HepG2 (cell line): ENCODE results near the gene ERFL. TPM values are rescaled to one million over a fixed set of nuclear protein-coding genes. Genes with fewer than 3 reads are reported as not detected.

Experiments used
- CEBPG ChIP-seq: IDR thresholded peaks from 2 replicates; pipeline ENCODE4 v1.6.1; 2016
- CHCHD3 ChIP-seq: sonication (generic); formaldehyde crosslinking; IDR thresholded peaks from 2 replicates; pipeline ENCODE4 v1.8.0; 2022; ENCODE audit warnings: mild to moderate bottlenecking, missing genetic modification reagents, moderate library complexity
- CHD4 ChIP-seq: fragments of 200-600 bp; sonication (generic); IDR thresholded peaks from 2 replicates; pipeline ENCODE4 v1.7.0; 2017; ENCODE audit warnings: mild to moderate bottlenecking, low read length, borderline replicate concordance
- CREB1 ChIP-seq, 2 experiments: fragments of 450-650 bp in 1 of 2; IDR thresholded peaks; 2 replicates each; pipeline ENCODE4 v1.6.1; 2016 to 2017; ENCODE audit warnings: control low read depth in 1 of 2, mild to moderate bottlenecking in 1 of 2, missing compliant biosample characterization in 1 of 2, missing genetic modification characterization in 1 of 2
- ETV5 ChIP-seq: IDR thresholded peaks from 2 replicates; pipeline ENCODE4 v1.6.1; 2018; ENCODE audit warnings: missing biosample characterization, missing genetic modification reagents, inconsistent platforms, borderline replicate concordance
- GABPA ChIP-seq, 2 experiments: IDR thresholded peaks; 2 replicates each; pipeline ENCODE4 v1.6.1; 2011 to 2016; ENCODE audit warnings: low read depth in 2 of 2, low read length in 1 of 2, missing biosample characterization in 1 of 2, missing genetic modification characterization in 1 of 2
- HNF4A ChIP-seq: sonication (generic); formaldehyde crosslinking; IDR thresholded peaks from 2 replicates; pipeline ENCODE4 v1.4.0; 2020; ENCODE audit warnings: missing genetic modification reagents
- KDM4B ChIP-seq: sonication (generic); formaldehyde crosslinking; IDR thresholded peaks from 2 replicates; pipeline ENCODE4 v1.4.0; 2020; ENCODE audit warnings: missing genetic modification reagents
- NR2C2 ChIP-seq: sonication (generic); formaldehyde crosslinking; IDR thresholded peaks from 2 replicates; pipeline ENCODE4 v1.4.0; 2020; ENCODE audit warnings: missing genetic modification reagents, mild to moderate bottlenecking, moderate library complexity, borderline replicate concordance
- PATZ1 ChIP-seq: sonication (generic); formaldehyde crosslinking; IDR thresholded peaks from 2 replicates; pipeline ENCODE4 v1.4.0; 2020; ENCODE audit warnings: missing genetic modification reagents
- PRDM4 ChIP-seq: sonication (generic); formaldehyde crosslinking; IDR thresholded peaks from 2 replicates; pipeline ENCODE4 v1.9.0; 2021; ENCODE audit warnings: missing genetic modification reagents, borderline replicate concordance
- RARA ChIP-seq: IDR thresholded peaks from 2 replicates; pipeline ENCODE4 v1.6.1; 2016; ENCODE audit warnings: missing genetic modification reagents, missing compliant biosample characterization
- REXO4 ChIP-seq: sonication (generic); formaldehyde crosslinking; IDR thresholded peaks from 2 replicates; pipeline ENCODE4 v1.8.0; 2022; ENCODE audit warnings: missing genetic modification reagents, mild to moderate bottlenecking, borderline replicate concordance
- SMC3 ChIP-seq: IDR thresholded peaks from 2 replicates; pipeline ENCODE4 v1.6.1; 2011; ENCODE audit warnings: low read length, improper control_type of control experiment
- ZBTB38 ChIP-seq: sonication (generic); formaldehyde crosslinking; IDR thresholded peaks from 2 replicates; pipeline ENCODE4 v1.5.1; 2020; ENCODE audit warnings: mild to moderate bottlenecking, missing genetic modification reagents
- ZNF326 ChIP-seq: sonication (generic); formaldehyde crosslinking; IDR thresholded peaks from 2 replicates; pipeline ENCODE4 v1.4.0; 2020; ENCODE audit warnings: missing genetic modification reagents, borderline replicate concordance
- ZNF367 ChIP-seq: sonication (generic); formaldehyde crosslinking; IDR thresholded peaks from 2 replicates; pipeline ENCODE4 v1.4.0; 2020; ENCODE audit warnings: missing genetic modification reagents, borderline replicate concordance
- ZNF619 ChIP-seq: sonication (generic); formaldehyde crosslinking; IDR thresholded peaks from 2 replicates; pipeline ENCODE4 v1.4.0; 2020; ENCODE audit warnings: mild to moderate bottlenecking, missing genetic modification reagents
- ZSCAN25 ChIP-seq: sonication (generic); formaldehyde crosslinking; IDR thresholded peaks from 2 replicates; pipeline ENCODE4 v1.8.0; 2022; ENCODE audit warnings: mild to moderate bottlenecking, missing genetic modification reagents
- polyA plus RNA-seq, 8 experiments: library from polyadenylated mRNA; depleted of rRNA in 3 of 8; stranded (reverse) in 7 of 8; unstranded in 1 of 8; fragments of >200 nt; fragmentation: Illumina TruSeq in 4 of 8; extraction: Trizol in 4 of 8; gene quantifications; 2 replicates each; pipeline versions ENCODE4 v1.2.1 to v1.2.3, GENCODE V29; 2011 to 2016; ENCODE audit warnings: low read depth in 4 of 8, missing spikeins in 1 of 8, mixed read lengths in 1 of 8; ENCODE audit not compliant: insufficient read depth in 1 of 8
- total RNA-seq, 5 experiments: library from RNA; depleted of rRNA; stranded (reverse); fragments of >200 nt; fragmentation: Illumina TruSeq; extraction: Trizol; gene quantifications; 2 replicates each; pipeline ENCODE4 v1.2.3, GENCODE V29; 2016; ENCODE audit warnings: low read depth in 1 of 5
- TF ChIP-seq, protein P1 (sequence below): sonication (generic); formaldehyde crosslinking; IDR thresholded peaks from 2 replicates; pipeline ENCODE4 v1.9.0; 2021; ENCODE audit warnings: mild to moderate bottlenecking, missing genetic modification reagents

Gene ERFL
- total and polyA plus RNA-seq, 2 of the 13 experiments (the other 11 are each of a cell fraction or from before 2014, with no cell fraction given), result not detected

- TF ChIP-seq, protein P1, sequence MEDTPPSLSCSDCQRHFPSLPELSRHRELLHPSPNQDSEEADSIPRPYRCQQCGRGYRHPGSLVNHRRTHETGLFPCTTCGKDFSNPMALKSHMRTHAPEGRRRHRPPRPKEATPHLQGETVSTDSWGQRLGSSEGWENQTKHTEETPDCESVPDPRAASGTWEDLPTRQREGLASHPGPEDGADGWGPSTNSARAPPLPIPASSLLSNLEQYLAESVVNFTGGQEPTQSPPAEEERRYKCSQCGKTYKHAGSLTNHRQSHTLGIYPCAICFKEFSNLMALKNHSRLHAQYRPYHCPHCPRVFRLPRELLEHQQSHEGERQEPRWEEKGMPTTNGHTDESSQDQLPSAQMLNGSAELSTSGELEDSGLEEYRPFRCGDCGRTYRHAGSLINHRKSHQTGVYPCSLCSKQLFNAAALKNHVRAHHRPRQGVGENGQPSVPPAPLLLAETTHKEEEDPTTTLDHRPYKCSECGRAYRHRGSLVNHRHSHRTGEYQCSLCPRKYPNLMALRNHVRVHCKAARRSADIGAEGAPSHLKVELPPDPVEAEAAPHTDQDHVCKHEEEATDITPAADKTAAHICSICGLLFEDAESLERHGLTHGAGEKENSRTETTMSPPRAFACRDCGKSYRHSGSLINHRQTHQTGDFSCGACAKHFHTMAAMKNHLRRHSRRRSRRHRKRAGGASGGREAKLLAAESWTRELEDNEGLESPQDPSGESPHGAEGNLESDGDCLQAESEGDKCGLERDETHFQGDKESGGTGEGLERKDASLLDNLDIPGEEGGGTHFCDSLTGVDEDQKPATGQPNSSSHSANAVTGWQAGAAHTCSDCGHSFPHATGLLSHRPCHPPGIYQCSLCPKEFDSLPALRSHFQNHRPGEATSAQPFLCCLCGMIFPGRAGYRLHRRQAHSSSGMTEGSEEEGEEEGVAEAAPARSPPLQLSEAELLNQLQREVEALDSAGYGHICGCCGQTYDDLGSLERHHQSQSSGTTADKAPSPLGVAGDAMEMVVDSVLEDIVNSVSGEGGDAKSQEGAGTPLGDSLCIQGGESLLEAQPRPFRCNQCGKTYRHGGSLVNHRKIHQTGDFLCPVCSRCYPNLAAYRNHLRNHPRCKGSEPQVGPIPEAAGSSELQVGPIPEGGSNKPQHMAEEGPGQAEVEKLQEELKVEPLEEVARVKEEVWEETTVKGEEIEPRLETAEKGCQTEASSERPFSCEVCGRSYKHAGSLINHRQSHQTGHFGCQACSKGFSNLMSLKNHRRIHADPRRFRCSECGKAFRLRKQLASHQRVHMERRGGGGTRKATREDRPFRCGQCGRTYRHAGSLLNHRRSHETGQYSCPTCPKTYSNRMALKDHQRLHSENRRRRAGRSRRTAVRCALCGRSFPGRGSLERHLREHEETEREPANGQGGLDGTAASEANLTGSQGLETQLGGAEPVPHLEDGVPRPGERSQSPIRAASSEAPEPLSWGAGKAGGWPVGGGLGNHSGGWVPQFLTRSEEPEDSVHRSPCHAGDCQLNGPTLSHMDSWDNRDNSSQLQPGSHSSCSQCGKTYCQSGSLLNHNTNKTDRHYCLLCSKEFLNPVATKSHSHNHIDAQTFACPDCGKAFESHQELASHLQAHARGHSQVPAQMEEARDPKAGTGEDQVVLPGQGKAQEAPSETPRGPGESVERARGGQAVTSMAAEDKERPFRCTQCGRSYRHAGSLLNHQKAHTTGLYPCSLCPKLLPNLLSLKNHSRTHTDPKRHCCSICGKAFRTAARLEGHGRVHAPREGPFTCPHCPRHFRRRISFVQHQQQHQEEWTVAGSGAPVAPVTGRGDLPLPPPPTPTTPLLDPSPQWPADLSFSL (CRISPR knock-in tag), result peak; percentile 99
- TF ChIP-seq ZNF619 (CRISPR knock-in tag), result 0 out of 2 replicates have a peak, but pooled peaks have one; percentile 58
- TF ChIP-seq PATZ1, result peak; percentile 26; the same call in 1 of the 2 replicates
- no peak for TF ChIP-seq CHCHD3 (CRISPR knock-in tag)
- peak; percentile 27; the same call in 1 of the 2 replicates for TF ChIP-seq ETV5 (CRISPR knock-in tag)
- no peak for TF ChIP-seq PRDM4 (CRISPR knock-in tag)
- TF ChIP-seq REXO4 (CRISPR knock-in tag), result no peak
- no peak for TF ChIP-seq ZNF367
- TF ChIP-seq ZBTB38 (CRISPR knock-in tag), result peak; percentile 61
- no peak for TF ChIP-seq KDM4B (CRISPR knock-in tag)
- TF ChIP-seq GABPA (IDR thresholded peaks at IDR 0.05; ENCODE audit: low read depth, low read length), result peak; percentile 21; the same call in 1 of the 2 replicates
- peak; percentile 77 for TF ChIP-seq GABPA (CRISPR knock-in tag; IDR thresholded peaks at IDR 0.05; ENCODE audit: low read depth)
- peak; percentile 94 for TF ChIP-seq NR2C2 (CRISPR knock-in tag)
- peak; percentile 47 for TF ChIP-seq HNF4A (CRISPR knock-in tag)
- TF ChIP-seq ZNF326 (CRISPR knock-in tag), result no peak
- peak; percentile 50 for TF ChIP-seq RARA (CRISPR knock-in tag)
- no peak for TF ChIP-seq CREB1 (IDR thresholded peaks at IDR 0.05)
- no peak for TF ChIP-seq CREB1 (CRISPR knock-in tag; IDR thresholded peaks at IDR 0.05)
- no peak for TF ChIP-seq CHD4
- peak; percentile 50 for TF ChIP-seq CEBPG (CRISPR knock-in tag)
- TF ChIP-seq ZSCAN25 (CRISPR knock-in tag), result peak; percentile 87
- peak; percentile 16; the same call in 1 of the 2 replicates for TF ChIP-seq SMC3
Measured at GRCh38 chr19:41893899-41894298, 34.4 kb downstream of the ERFL start (continued).
